Urinary bladder (tissue), 2 donors: ENCODE data around the gene IER3IP1. TPM values are rescaled to one million over a fixed set of nuclear protein-coding genes. Genes with fewer than 3 reads are reported as not detected.

Experiments used
- polyA plus RNA-seq: library from polyadenylated mRNA; stranded (reverse); fragments of 200-250 nt; gene quantifications from one replicate; pipeline ENCODE4 v1.2.3, GENCODE V29; 2013
- small RNA-seq: library from RNA; depleted of rRNA; stranded (forward); fragments of <200 nt; gene quantifications from one replicate; pipeline ENCODE3, GENCODE V24; 2014
- total RNA-seq: library from RNA; depleted of rRNA; stranded (reverse); fragments of >200 nt; gene quantifications from one replicate; pipeline ENCODE4 v1.2.3, GENCODE V29; 2014
- donor health status: healthy.

The IER3IP1 gene
- total and polyA plus RNA-seq, 2 donors: 12.9 to 31.4 TPM

Small RNAs within 50 kb of the gene (small RNA-seq; reads per million reads assigned to genes)
- not detected for gene AC012254.4

Other genes with a start within 250 kb of the IER3IP1 start
- not detected for gene ELOA2, start 140.7 kb downstream of the IER3IP1 start, total RNA-seq
- gene ELOA2, start 140.7 kb downstream of the IER3IP1 start, polyA plus RNA-seq: not detected
- 28.7 TPM for gene HDHD2, start 25.9 kb downstream of the IER3IP1 start, total RNA-seq
- gene HDHD2, start 25.9 kb downstream of the IER3IP1 start, polyA plus RNA-seq: 28.7 TPM
- not detected for gene SKOR2, start 75.3 kb upstream of the IER3IP1 start, total RNA-seq
- gene SKOR2, start 75.3 kb upstream of the IER3IP1 start, polyA plus RNA-seq: not detected